GM18868 (cell line): Measurements from ENCODE around the gene PRKCH.

Experiments used
- ATAC-seq: cut with Tn5 transposase; IDR thresholded peaks from one replicate; pipeline ENCODE4 v1.9.1; 2021; ENCODE audit warnings: mild to moderate bottlenecking, moderate library complexity; ENCODE audit not compliant: unreplicated experiment

Gene PRKCH

DNA sequence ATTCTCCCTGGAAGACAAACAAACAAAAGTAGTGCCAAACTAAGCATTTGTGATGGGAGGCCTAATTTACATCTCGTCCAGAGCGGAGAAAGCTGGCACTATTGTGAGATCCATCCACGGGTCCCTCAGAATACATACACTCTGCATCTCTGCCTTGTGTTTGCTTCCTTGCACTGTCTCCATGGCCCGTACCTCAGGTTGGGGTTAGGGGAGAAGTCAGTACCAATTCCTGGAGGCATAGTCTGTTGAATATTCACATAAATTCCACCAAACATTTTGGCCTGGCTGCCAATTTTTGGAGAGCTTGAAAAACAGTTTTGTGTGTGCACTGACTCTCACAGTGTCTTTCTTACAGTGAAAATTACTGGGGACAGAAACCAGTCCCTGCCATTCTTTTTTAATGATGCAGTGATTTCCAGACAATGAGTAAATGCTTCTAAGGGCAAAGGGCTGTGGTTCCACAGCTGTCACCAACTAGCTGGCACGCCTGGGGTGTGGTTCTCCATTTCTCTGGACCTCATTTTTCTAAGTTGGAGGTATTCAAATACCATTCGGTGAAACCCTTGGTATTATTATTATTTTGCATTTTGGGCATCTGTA lies 254.3 kb downstream of the PRKCH start:
- no peak for ATAC-seq

DNA sequence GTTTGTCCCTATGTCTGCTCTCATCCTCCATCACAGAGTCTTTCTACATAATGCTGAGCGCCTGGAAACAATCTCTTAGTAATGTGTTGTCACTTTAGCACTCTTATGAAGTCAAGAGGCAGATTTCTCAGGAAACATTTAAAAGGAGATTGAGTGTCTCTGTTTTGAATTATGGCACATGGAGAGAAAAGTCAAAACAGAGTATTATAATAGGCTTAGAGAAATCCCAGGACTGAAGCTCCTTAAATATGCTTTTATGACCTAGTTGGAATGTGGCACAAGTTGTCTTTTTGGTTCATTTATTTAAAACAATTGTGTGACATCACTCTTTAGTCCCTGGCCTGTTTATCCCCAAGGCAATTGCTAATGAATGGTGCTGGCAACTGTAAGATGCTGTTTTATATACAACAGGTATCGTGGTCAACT lies 256.1 kb downstream of the PRKCH start:
- no peak for ATAC-seq

DNA sequence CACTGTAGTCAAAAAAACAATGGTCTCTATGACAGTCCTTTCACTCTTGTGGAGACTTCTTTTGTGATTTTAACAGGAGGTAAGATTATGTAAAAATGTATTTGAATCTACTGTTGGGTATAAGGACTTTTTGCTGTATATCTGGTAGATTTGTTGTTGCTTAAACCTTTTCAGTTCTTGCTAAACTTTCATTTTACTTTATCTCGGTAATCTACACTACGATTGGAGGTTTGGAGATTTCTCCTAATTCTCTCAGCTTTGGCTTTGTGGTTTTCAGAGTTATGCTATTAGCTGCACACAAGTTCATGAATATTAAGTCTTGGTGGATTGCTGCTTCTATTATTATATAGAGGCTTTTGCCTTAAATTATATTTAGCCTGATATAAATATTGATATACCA lies 257.4 kb downstream of the PRKCH start:
- no peak for ATAC-seq

DNA sequence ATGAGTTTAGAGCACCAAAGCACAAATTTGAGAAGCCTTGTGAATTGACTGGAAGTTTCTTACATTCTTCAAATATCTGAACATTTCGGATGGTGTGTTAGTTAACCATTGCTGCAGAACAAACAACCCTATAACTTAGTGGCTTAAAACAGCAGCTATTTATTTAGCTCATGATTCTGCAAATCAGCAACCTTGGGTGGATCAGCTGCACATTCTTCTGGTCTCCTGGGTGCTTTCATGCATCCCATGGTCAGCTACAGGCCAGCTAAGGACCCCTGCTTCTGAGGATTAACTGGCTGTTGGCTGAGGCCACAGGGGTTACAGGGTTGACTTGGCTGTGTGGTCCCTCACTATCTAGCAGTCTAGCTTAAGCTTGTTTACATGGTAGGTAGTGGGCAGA lies 260.0 kb downstream of the PRKCH start:
- no peak for ATAC-seq

DNA sequence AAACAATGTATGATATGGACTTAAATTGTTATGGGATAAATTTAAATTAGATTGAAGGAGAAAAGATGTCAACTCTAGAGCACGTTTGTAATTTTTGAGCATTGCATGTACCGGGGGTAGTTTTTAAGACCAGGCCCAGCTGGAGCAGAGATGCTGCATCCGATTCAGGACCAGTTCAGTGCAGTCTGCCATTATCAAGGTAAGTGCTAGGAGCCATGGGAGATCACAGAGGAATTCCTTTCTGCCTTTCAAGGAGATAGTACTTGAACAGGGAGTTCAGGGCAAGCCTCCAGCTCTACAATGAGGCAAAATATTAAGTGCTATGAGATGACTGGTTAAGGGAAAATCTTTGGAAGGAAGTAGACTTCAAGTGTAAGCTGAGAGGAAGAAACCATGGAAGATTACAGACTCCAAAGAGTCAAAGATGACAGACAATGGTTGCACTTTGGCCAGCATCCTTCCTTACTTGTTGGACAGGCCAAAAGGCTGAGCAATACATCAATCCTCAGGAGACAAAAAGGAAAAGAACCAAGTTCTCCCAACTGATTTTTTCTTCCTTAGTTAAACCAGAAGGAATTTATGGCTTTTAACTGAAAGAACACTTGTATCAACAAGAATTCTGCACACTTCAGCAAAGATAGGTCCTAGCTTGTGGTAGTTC lies 260.7 kb downstream of the PRKCH start:
- ATAC-seq = no peak

DNA sequence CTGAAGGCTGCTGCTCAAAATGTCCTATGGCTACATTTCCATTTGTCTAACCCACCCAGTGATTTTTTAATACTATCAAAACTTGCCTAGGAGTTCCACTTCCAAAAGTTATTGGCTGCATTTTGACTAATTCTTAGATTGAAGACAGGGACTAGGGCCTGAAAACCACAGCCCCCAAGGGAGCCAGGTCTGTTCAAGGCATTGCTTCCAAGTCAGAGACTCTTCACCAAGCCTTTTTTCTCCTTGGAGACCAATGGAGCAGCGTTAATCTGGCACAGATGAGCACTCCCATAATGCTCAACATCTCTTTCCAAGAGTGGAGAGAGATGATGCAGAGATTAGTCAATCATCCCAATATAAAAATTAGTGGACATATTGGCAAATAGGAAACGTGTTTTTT lies 261.4 kb downstream of the PRKCH start:
- no peak for ATAC-seq

DNA sequence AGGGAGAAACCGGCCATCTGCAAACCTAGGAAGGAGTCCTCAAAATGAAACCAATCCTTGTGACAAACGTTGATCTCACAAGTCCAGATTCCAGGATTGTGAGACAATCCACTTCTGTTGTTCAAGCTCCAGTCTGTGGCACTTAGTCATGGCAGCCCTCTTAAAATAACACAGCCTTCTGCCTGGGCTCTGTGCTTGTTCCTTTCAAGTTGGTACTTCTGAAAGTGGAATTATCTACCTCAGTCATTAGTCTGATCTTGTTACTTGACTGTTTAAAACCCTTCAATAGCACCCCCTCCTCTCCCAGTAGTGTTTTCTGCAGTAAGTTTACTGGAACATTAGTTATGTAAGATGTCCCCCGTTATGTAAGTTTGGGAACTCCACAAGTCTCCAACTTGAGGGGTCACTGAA lies 263.0 kb downstream of the PRKCH start:
- ATAC-seq = no peak

DNA sequence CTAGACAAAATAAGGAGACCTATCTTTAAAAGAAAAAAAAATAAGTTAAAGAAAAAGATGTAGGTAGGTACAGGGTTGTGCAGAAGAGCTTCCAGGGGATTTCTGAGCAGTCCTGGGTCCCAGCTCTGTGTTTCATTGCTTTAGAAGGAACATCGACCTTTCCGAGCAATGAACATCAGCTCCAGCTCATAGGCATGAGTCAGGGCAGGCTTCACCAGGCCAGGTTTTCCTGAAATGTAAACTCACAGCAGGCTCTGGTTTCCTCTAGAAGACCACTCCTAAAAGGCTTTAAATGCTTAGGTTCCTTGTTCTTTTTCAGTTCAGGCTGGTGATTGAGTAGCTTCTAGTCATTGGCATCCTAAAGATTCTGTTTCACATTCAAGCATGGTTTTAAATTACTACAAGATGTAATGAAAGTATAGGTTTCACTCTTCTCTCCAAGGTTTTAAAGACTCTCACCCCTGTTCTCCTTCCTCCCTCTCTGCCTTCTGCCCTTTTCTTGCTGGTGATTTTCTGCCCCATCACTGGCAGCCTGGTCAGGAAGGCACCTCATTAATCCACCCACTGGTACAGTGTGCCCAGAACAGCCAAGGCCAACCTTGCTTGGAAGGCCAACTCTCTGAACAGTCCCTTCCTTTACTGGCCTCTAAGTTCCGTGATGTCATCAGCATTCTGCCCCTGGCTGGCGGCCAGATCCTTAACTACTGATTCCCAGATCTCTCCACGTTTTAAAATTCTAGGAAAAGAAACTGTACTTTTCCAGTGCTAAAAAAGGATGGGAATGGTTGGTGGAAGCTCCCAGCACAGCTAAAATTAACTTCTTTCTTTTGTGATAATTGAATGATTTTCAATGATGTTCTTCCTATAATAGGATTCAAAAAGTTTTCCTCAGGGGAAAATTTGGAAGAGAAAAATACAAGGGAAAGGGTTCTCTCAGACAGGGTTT lies 264.5 kb downstream of the PRKCH start:
- ATAC-seq = no peak

DNA sequence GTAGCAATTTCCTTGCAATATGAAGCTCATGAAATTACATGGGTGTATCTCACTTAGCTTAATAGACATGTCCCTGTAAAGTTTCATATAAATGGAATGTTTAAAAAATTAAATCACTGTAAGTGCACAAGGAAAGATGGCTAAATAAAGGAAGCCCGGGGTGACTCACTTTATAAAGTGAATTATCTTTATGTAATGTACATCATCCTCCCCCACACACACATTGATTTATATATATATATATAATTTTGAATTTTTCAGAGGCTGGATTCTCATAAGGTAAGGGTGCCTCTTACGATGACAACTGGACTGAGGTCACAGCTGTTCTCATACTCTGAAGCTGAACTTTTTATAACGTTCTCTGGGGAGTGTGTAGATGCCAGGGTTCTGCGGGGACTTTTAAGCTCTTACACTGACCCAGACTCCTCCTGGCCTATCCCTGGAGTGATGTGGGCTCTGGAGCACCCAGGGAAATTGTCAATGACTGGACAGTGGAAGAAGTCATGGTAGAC lies 265.2 kb downstream of the PRKCH start:
- no peak for ATAC-seq

DNA sequence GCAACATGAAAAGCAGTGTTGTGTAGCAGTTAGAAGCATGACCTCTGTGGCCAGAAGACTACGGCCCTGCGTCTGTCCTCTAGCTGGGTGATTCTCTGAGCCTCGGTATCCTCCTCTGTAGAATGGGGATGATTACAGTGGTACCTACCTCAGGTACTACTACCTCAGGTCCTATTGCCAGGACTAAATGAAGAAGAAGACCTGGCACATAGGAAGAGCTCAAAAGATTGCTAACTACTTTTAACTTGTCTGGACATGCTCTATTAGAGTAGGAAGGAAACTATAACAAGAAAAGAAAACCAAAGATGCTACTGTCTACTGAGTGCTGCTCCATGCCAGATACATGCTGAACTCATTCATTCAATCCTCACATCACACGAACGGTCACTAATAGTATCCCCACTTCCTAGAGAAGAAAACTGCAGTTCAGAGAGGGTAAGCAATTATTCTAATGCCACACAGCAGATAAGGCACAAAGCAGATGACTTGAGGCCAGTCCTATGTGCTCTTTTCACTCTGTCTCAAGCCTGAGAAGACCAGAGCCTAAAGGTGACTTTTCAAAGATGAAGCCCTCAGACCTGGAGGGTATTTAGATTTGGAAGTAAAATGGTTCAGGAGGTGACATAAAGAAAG lies 265.8 kb downstream of the PRKCH start:
- ATAC-seq = no peak

DNA sequence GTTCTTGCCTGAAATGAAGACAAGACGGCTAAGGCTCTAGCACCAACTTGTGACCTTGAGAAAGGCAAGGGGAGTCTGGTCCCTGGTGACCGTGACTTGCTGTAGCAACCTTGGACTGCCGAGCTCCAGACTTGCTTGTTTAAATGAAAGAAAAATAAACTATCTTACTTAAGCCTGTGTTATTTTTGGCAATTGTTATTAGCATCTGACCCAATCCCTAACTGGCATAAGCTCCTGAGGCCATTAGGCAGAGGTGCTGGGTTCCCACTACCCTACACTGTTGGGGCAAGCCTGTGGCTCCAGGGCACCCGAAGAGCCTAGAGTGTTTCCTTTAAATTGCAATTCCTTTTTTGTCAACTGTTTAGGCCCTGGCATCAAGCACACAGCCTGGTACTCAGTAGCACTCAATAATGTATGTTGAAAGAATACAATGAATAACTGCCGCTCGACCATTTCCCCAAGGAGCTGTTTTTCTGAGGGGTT lies 267.1 kb downstream of the PRKCH start:
- no peak for ATAC-seq

DNA sequence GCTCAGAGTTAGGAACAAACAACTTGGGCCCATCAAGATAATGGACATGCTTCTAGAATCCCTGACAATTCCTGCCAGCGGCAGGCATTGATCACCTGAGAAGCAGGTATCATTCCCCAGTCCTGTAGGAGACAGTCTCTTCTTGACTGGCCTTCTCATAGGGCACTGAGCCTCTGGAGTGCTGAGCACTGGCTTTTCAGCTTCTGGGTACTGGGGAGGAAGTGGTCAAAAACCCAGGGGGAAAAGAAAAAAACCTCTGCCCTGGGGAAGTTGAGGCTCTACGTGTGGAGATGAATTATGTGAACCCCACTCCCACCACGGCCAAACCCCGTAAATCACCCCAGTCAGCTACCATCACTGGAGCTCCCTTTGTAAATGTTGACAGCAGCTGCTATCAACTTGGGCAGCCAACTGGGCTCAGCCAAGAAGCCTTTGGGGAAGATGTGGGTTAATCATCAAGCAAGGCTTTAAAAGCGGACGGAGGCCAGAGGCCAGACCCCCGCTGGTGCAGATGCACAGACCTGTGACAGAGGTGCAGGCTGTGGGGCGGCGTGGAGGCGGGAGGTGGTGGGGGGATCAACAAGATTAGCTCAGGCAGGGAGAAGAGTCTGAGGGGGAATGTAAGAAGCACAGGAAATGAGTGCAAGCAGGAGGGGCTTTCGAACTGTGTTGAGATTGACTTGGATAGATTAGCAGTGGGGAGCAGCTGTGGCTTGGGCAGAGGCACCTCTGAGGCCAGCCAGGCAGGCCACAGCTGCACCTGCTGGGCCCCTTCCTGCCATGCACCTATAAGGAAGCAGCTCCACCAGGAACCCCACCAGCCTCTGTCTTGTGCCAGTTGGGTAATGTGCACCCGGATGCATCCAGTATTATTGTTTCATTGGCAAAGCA lies 268.6 kb downstream of the PRKCH start:
- no peak for ATAC-seq

DNA sequence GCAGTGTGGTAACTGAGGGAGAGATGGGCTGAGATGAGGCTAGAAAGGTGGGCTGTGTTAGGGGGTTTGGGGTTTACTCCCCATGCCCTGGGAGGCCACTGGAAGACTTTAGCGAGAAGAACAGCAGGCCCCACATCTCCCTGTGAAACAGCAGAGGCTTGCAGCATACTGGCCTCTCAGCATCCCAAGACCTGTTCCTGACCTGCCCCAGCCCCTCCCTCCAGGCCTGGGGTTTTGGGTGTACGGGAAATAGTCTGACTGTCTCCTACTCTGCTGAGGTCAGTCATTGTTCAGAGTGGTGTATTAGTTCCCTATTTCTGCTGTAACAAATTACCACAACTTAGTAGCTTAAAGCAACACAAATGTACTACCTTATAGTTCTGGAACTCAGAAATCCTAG lies 270.5 kb downstream of the PRKCH start:
- ATAC-seq = no peak

DNA sequence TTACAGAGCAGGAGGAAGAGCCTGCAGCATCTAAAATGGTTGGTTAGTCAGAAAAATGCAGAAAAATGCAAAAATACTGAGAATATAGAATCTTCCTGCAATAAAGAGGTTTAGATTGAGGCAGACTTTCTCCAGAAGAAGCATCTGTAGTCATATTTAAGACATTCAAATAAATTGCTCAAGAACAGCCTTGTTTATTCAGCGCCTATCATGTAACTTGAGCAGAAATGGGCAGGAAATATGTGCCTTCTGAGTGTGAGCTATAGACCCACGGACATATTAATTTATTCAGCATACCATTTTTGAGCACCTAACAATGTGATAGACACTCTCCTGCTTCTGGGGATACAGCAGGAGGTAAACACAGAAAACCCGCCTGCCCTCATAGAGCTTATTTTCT lies 272.0 kb downstream of the PRKCH start:
- ATAC-seq = no peak

DNA sequence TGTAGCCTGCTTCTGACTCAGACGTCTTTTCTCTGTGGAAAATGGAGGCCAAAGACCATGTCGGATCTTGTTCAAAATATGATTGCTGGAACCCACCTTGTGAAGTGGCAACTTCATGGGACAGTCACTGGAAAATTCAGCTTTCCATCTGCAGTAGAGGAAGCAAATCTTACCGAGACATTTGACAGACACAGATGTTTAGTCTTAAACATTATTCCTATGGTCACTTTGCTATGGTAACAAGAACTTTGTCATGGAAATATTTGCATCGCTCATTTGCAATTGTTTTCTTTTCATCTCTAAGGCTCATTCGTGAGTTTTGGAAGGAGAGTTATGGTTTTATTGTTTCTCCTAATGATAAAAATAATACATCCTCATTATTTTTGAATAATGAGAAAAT lies 275.6 kb downstream of the PRKCH start:
- no peak for ATAC-seq

DNA sequence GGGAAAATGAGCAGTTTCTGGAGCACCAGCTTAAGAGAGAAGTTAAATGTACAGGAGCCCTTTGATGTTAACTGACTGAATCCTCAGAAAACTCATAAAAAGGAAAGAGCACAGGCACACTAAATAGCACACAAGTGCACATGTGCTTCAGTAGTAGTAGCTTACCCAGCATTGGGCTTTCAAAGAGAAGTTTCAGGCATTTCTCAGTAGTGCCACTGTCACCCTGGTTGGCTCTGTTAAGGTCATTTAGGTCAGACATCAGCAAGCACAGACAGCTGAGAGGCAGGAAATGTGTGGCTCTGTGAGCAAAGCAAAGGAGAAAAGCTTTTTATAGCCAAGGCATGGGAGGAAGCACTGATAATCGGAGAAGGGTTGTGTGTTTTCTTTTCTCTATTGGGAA lies 277.6 kb downstream of the PRKCH start:
- no peak for ATAC-seq

DNA sequence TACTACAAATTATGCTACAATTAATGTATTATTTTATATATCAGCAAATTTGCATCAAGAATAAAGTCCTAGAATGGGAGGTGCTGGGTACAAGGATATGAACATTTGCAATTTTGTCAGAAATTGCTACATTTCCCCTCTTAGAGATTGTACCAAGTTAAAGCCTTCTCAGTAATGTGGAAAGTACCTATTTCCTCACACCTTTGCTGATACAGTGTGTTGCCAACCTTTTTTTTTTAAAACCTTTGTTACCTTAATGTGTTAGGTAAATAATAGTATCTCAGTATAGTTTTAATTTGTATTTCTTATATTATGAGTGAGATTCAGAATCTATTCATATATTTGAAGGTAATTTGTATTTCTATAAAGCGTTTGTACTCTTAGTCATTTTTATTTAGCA lies 278.6 kb downstream of the PRKCH start:
- ATAC-seq = no peak
